Amniotic epithelial cell (primary cell): ENCODE measurements around the gene SUN3.
A peak's percentile ranks its signal among the peaks of the same experiment; 100 is the strongest.

ENCODE experiments used
- DNase-seq: peaks from one replicate; pipeline ENCODE4 v3.0.0-alpha.2; 2010; ENCODE audit warnings: low read depth

The SUN3 gene

DNA sequence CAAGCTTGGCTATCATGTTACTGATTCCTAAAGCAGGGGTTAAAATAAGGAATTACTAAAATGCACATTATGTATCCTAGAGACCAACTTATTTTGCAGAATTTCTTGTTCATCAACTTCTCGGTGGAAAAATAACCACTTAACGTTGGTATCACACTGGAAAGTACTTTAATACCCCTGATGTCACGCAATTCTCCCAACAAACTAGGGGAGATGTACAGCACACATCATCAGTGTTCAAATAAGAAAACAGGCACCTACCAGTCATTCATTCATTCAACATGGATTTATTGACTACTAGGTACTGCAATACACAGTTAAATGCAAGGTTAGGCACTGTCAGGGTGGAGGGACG is 50.1 kb downstream of the SUN3 start:
- no peak for DNase-seq

- DNase-seq = no peak
Observed at GRCh38 chr7:47973739-47974138, 55.2 kb downstream of the SUN3 start.

DNA sequence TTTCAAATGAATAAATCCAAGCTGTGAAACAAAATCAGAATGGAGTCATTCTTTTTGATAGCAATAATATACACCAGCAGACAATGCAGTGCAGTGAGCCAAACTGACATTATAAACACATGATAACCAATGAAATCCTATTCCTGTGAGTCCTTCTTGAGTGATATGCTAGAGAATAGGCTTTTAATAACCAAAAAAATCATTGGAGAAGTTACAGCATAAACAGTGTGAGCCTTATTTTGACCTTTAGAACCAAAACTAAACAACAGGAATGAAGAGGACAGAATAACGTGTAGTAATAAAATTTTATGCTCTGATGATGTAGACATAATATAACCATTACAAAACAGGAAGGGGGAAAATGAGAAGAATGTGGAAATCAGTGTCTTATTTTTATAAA is 58.1 kb downstream of the SUN3 start:
- DNase-seq = no peak

DNA sequence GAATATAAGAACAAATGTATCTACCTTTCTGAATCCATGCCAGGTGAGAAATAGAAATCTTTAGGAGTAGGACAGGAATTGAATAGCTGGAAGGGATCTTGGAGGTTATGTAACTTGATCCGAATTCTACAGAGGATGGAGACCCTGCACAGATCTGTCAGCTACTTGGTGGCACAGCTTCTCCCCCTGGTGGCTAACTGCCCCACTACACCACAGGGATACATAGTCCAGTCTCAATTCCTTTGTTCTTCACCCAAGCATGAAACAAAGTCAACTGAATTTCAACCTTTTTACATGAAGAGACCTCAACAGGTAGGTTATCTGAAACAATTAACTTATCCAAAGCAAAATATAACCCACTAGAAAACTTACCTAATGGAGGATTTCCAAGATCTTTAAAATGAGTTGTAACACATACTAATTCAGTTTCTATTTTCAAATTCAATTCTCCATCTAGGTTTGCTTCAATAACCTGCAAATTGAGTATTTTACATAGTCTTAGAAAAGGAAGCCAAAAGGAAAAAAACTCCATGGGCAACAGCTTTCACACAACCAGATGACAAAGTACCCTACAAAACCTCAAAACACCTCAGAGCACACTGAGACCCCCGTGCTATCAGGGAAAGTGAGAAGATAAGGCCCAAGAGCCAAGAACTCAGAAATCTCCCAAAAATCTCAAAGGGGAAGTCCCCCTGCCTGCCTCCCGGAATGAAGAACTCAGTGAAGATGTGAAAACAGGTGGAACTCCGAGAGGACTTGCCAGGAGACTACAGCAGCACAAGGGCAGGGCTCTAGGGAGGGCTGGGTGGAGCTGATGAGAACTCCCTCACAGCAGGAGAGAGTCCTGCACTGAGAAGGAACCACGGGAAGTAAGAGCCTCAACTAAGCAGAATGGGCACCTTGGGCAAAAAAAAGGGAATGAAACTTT is 59.8 kb downstream of the SUN3 start:
- peak; percentile 54 for DNase-seq

GRCh38 chr7:47967708-47968107 is 61.2 kb downstream of the SUN3 start:
- no peak for DNase-seq

DNA sequence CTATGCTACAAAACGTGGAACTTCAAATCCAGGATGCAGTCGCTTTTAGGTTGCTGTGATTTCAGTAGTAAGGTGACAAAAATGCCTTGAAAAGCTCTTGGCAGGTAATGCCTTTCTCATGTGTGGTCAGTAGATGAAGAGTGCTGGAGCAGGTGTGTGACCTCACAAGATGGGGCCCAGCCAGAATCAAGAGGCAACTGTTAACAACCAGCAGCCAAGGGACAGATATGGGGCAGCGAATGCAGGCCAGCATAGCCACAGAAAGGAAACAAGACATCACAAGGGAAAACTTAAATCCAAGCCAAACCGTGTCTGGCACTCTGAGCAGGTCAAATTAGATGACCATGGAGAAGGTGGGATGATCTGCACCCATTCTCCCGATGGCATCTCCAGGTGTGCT is 61.8 kb downstream of the SUN3 start:
- DNase-seq = no peak

- DNase-seq = no peak
Observed at GRCh38 chr7:47965456-47965855, 63.5 kb downstream of the SUN3 start.

GRCh38 chr7:47962262-47962661 is 66.6 kb downstream of the SUN3 start:
- DNase-seq = no peak

DNA sequence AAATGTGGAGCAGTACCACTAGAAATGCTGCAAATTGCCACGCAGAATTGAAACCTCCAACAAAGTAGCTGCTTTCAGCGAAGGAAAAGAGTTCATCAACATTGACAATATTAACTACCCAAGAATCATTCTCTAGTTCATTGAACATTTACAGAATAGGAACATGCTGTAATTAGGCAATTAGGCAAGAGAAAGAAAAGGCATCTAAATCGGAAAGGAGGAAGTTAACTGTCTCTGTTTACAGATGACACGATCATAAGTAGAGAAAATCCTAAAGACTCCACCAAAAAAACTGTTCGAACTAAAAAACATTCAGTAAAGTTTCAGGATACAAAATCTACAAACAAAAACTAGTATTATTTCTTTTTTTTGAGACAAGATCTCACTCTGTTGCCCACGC is 71.8 kb downstream of the SUN3 start:
- no peak for DNase-seq

DNA sequence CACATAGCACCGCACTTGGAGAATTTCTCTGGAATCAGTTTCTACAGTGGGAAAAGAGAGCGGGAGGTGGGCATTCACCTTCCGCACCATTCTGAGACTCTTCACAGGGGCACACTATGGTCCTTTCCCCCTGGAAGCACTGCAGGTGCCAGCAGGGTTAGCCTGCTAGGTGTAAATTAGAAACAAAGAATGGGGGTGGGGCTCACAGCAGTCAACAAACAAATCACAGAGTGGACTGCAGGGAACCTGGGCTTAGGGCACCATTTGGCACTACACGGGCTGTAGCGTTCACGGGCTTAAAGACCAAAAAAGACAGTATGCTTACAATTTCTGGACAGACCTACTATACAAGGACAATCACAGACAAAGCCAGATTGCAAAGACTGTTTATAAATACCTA is 72.7 kb downstream of the SUN3 start:
- DNase-seq = no peak

GRCh38 chr7:47954231-47954911 is 74.5 kb downstream of the SUN3 start:
- no peak for DNase-seq

- no peak for DNase-seq
Observed at GRCh38 chr7:47953822-47954221, 75.1 kb downstream of the SUN3 start.

DNA sequence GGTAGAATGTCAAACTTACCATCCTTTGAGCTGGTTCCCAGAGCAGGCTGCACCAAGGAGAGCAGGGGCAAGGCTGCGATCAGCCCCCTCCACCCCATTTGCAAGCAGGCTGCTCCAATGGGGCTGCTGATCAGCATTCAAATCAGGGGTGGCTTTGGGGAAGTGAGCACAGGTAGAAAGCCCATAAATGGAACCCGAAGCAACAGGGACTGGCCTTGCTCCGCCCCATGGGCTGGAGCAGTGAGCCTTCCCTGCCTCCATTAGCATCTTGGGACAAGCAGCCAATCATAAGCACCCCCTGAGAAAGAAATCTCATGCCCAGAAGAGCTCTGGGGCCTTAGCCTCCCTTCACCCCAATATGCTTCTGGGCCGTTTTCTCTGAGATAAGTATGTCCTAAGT is 76.7 kb downstream of the SUN3 start:
- DNase-seq = no peak

DNA sequence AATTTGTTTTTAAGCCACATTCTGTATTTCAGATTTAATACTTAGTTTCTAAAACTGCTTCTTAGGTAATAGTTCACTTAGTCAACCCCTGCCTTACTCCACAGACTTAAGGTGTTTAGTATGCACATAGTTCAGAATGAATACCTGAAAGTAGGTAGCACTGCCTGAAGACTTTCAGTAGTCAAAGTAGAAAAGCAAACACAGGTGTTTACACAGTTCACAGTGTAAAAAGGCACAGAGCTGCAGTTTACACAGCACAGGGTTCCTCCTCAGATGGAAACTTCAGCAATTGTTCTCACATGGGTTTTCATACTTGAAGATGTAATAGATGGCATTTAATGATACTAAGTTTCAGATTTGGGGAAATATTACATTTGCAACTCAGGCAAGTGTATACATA is 77.5 kb downstream of the SUN3 start:
- no peak for DNase-seq

DNA sequence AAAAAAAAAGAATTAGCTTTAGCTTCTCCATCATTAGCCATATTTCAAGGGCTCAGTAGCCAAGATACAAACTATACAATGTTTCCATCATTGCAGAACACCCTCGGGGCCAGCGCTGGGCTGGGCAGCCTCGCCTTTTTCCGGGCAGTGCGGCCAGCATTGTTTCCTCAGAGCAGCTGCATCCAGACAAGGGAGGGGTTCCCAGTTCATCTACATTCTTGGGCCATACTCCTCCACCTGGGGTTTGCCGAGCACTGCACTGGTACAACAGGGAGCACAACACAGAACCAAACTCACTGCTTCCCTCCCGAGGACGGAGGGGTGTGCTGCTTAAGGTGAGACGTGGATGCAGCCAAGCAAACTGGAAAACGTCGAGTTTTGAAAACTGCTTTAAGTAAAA is 78.2 kb downstream of the SUN3 start:
- no peak for DNase-seq

- DNase-seq = no peak
Observed at GRCh38 chr7:47949703-47950102, 79.2 kb downstream of the SUN3 start.

DNA sequence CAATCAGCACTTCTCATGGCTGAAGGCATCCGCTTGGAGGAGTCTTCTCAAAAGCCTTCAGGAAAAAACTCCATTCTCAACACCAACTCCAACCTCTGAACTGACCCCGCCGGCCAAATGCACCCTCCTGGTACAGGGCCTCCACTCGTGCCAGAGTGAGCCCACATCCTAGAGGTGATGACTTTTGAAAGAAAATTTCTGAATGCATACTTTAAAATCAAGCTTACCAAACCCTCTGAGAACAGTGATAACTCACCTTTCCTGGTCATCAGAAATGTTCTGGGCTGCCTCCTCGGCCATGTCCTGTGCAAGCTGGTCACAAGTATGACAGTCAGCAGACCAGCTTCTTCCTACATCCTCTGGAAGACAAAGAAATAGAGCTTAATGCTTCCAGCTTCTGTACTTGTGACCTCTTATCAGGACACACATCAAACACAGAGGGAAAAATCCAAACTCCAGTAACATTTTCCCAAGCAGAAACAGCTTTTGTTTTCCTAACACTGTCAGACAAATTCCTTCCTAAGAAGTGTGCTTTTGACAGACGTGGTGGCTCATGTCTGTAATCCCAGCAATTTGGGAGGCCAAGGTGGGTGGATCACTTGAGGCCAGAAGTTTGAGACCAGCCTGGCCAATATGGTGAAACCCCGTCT is 80.6 kb downstream of the SUN3 start, which contains the start of gene PKD1L1:
PKD1L1 (minus strand) TSS at position 326 of the 650 bp plus-strand sequence; CDS start at position 300, 26 bp downstream.
- DNase-seq = no peak

DNA sequence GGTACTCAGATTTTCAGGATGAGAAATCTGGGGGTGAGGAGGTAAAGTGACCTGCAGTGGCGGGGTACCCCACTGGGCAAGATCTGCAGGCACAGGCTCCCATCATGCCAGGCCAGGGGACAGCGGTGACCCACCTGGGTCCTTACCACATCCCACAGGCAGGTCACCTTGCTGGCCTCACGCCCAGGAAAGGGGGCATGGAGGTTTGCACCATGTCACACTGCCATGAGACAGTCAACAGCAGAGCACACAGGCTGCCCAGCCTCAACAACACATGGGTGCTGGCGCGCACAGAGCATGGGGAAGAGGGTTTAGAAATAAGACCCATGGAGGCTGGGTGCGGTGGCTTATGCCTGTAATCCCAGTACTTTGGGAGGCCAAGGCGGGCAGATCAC is 81.6 kb downstream of the SUN3 start:
- DNase-seq = no peak

- DNase-seq = no peak
Observed at GRCh38 chr7:47946581-47947354, 82.1 kb downstream of the SUN3 start.

DNA sequence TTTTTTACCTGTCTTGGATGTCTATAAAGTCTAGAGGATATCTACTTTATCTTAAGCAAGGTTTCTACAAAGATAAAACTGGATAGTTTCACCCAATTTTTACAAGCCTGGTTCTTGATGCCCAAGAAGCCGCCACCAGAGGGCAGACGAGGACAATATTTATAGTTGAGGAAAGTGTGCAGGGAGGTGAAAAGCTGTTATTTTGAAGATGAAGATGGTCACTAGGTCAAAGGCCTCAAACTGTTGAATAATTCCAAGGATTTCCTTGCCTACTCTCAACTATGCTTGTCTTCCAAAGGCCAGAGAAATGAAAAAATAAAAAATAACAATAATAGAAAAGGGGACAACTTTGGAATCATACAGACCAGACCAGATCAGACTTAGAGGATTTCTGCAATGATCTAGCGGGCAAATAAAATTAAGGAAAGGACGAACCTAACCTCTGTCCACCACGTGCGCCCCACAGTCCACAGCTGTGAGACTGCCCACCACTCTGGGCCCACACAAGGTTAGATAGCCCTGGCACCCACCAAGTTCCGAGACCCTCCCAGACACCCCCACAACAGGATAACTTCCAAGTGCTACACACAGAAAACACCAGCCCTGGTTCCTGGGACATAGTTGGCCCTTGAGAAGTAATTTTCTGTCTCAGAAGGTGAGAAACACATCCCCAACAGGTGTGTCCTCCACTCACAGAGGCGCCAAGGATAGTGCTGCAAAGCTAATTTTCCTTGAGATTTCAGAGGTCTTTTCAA is 83.5 kb downstream of the SUN3 start:
- DNase-seq = peak; percentile 42

- DNase-seq = no peak
Observed at GRCh38 chr7:47944536-47945260, 84.2 kb downstream of the SUN3 start.
